ENCODE measurements around the gene SND1.

GRCh38 chr7:127820732-127821085, 168.7 kb downstream of the SND1 start:
- no peak for TF ChIP-seq CTCF (conservative IDR thresholded peaks at IDR 0.05 in 1 of 2, IDR thresholded peaks at IDR 0.05 in 1 of 2; ENCODE audit: low read depth in 1 of 2, low read length in 2 of 2)
- no peak for TF ChIP-seq EZH2 (IDR thresholded peaks at IDR 0.05; ENCODE audit: low read length, missing control alignments)
